ENCODE measurements around the gene NPS. TPM values are rescaled to one million over a fixed set of nuclear protein-coding genes. Genes with fewer than 3 reads are reported as not detected.

NPS gene
- not detected for polyA plus RNA-seq (2013)

- ChIA-PET CTCF (interaction anchor here (1.3 kb wide), 1 partner anchor 14 kb away, joined by 4 read pairs; no protein-coding TSS in a partner anchor), POLR2A (no interaction called here)
- no peaks in the 10 kb centered on the region for H3K4me1 ChIP-seq (ENCODE audit: control extremely low read depth in 1 of 4, control insufficient read depth in 4 of 4, insufficient read depth in 4 of 4, low read length in 3 of 4)
- no CpG with 5 or more reads among the region's 4 CpGs for WGBS (ENCODE audit: insufficient coverage)
- H3K4me3 ChIP-seq (ENCODE audit: control insufficient read depth in 1 of 7, extremely low read depth in 1 of 7, insufficient read depth in 4 of 7, low read depth in 2 of 7, low read length in 6 of 7): no peak within 1 kb of the TSS
- DNase-seq: no peak
- H3K9me3 ChIP-seq (ENCODE audit: control extremely low read depth in 1 of 5, control insufficient read depth in 4 of 5, insufficient read depth in 2 of 5, low read depth in 1 of 5, low read length in 4 of 5): peaks cover 0 to 11% (median 5%) of the 10 kb centered on the region in 5 experiments
- H3K36me3 ChIP-seq (ENCODE audit: control insufficient read depth in 4 of 4, insufficient read depth in 4 of 4, low read length in 3 of 4): no peaks in the 10 kb centered on the region
- H3K27me3 ChIP-seq (replicated peaks in 2 of 5; ENCODE audit: control insufficient read depth in 4 of 5, insufficient read depth in 5 of 5, low read length in 4 of 5): peaks cover 0 to 5% (median 0%) of the 10 kb centered on the region in 5 experiments
- H3K27ac ChIP-seq (ENCODE audit: insufficient read depth in 1 of 2, low read depth in 1 of 2, low read length in 2 of 2, poor library complexity in 1 of 2, severe bottlenecking in 2 of 2): no peak within 1 kb of the TSS
These were observed at the start of gene NPS for GRCh38 chr10:127549009-127549408. TSS of gene NPS (plus strand) at chr10:127549309. CDS start at chr10:127549369, 60 bp downstream.

GRCh38 chr10:127500127-127500526, 49.0 kb upstream of the NPS start:
- Histone ChIP-seq H3K4me1 (ENCODE audit: control extremely low read depth in 1 of 4, control insufficient read depth in 4 of 4, insufficient read depth in 4 of 4, low read length in 3 of 4) (no peaks in the 10 kb centered on the region), H3K4me3 (ENCODE audit: control insufficient read depth in 1 of 7, extremely low read depth in 1 of 7, insufficient read depth in 4 of 7, low read depth in 2 of 7, low read length in 6 of 7) (no peak overlapping the region), H3K9me3 (ENCODE audit: control extremely low read depth in 1 of 5, control insufficient read depth in 4 of 5, insufficient read depth in 2 of 5, low read depth in 1 of 5, low read length in 4 of 5) (no peaks in the 10 kb centered on the region), H3K27me3 (replicated peaks in 2 of 5; ENCODE audit: control insufficient read depth in 4 of 5, insufficient read depth in 5 of 5, low read length in 4 of 5) (peaks cover 0 to 9% (median 2%) of the 10 kb centered on the region in 5 experiments), H3K27ac (ENCODE audit: insufficient read depth in 1 of 2, low read depth in 1 of 2, low read length in 2 of 2, poor library complexity in 1 of 2, severe bottlenecking in 2 of 2) (no peak overlapping the region), H3K36me3 (ENCODE audit: control insufficient read depth in 4 of 4, insufficient read depth in 4 of 4, low read length in 3 of 4) (no peaks in the 10 kb centered on the region)
- POLR2A ChIA-PET: no interaction called here
- CTCF ChIA-PET: no interaction called here
- DNase-seq: no peak
- WGBS (ENCODE audit: insufficient coverage): 88% methylated on average over 8 of the region's 8 CpGs

GRCh38 chr10:127506094-127506493, 43.0 kb upstream of the NPS start:
- CTCF ChIA-PET: no interaction called here
- Histone ChIP-seq H3K9me3 (ENCODE audit: control extremely low read depth in 1 of 5, control insufficient read depth in 4 of 5, insufficient read depth in 2 of 5, low read depth in 1 of 5, low read length in 4 of 5) (no peaks in the 10 kb centered on the region), H3K36me3 (ENCODE audit: control insufficient read depth in 4 of 4, insufficient read depth in 4 of 4, low read length in 3 of 4) (no peaks in the 10 kb centered on the region), H3K4me3 (ENCODE audit: control insufficient read depth in 1 of 7, extremely low read depth in 1 of 7, insufficient read depth in 4 of 7, low read depth in 2 of 7, low read length in 6 of 7) (no peak overlapping the region), H3K4me1 (ENCODE audit: control extremely low read depth in 1 of 4, control insufficient read depth in 4 of 4, insufficient read depth in 4 of 4, low read length in 3 of 4) (no peaks in the 10 kb centered on the region), H3K27me3 (replicated peaks in 2 of 5; ENCODE audit: control insufficient read depth in 4 of 5, insufficient read depth in 5 of 5, low read length in 4 of 5) (peaks cover 2 to 18% (median 5%) of the 10 kb centered on the region in 5 experiments), H3K27ac (ENCODE audit: insufficient read depth in 1 of 2, low read depth in 1 of 2, low read length in 2 of 2, poor library complexity in 1 of 2, severe bottlenecking in 2 of 2) (no peak overlapping the region)
- POLR2A ChIA-PET: no interaction called here
- no peak for DNase-seq
- 68% methylated on average over 7 of the region's 9 CpGs for WGBS (ENCODE audit: insufficient coverage)

GRCh38 chr10:127522298-127522697, 26.8 kb upstream of the NPS start:
- Histone ChIP-seq H3K9me3 (ENCODE audit: control extremely low read depth in 1 of 5, control insufficient read depth in 4 of 5, insufficient read depth in 2 of 5, low read depth in 1 of 5, low read length in 4 of 5) (no peaks in the 10 kb centered on the region), H3K27me3 (replicated peaks in 2 of 5; ENCODE audit: control insufficient read depth in 4 of 5, insufficient read depth in 5 of 5, low read length in 4 of 5) (peaks cover 0 to 12% (median 2%) of the 10 kb centered on the region in 5 experiments), H3K27ac (ENCODE audit: insufficient read depth in 1 of 2, low read depth in 1 of 2, low read length in 2 of 2, poor library complexity in 1 of 2, severe bottlenecking in 2 of 2) (no peak overlapping the region), H3K4me1 (ENCODE audit: control extremely low read depth in 1 of 4, control insufficient read depth in 4 of 4, insufficient read depth in 4 of 4, low read length in 3 of 4) (no peaks in the 10 kb centered on the region), H3K36me3 (ENCODE audit: control insufficient read depth in 4 of 4, insufficient read depth in 4 of 4, low read length in 3 of 4) (no peaks in the 10 kb centered on the region), H3K4me3 (ENCODE audit: control insufficient read depth in 1 of 7, extremely low read depth in 1 of 7, insufficient read depth in 4 of 7, low read depth in 2 of 7, low read length in 6 of 7) (no peak overlapping the region)
- WGBS (ENCODE audit: insufficient coverage): 91% methylated on average over 3 of the region's 3 CpGs
- ChIA-PET CTCF (no interaction called here), POLR2A (no interaction called here)
- DNase-seq: no peak

GRCh38 chr10:127523476-127523875, 25.6 kb upstream of the NPS start:
- DNase-seq: no peak
- Histone ChIP-seq H3K27ac (ENCODE audit: insufficient read depth in 1 of 2, low read depth in 1 of 2, low read length in 2 of 2, poor library complexity in 1 of 2, severe bottlenecking in 2 of 2) (no peak overlapping the region), H3K4me1 (ENCODE audit: control extremely low read depth in 1 of 4, control insufficient read depth in 4 of 4, insufficient read depth in 4 of 4, low read length in 3 of 4) (no peaks in the 10 kb centered on the region), H3K9me3 (ENCODE audit: control extremely low read depth in 1 of 5, control insufficient read depth in 4 of 5, insufficient read depth in 2 of 5, low read depth in 1 of 5, low read length in 4 of 5) (no peaks in the 10 kb centered on the region), H3K36me3 (ENCODE audit: control insufficient read depth in 4 of 4, insufficient read depth in 4 of 4, low read length in 3 of 4) (no peaks in the 10 kb centered on the region), H3K27me3 (replicated peaks in 2 of 5; ENCODE audit: control insufficient read depth in 4 of 5, insufficient read depth in 5 of 5, low read length in 4 of 5) (peaks cover 0 to 14% (median 2%) of the 10 kb centered on the region in 5 experiments), H3K4me3 (ENCODE audit: control insufficient read depth in 1 of 7, extremely low read depth in 1 of 7, insufficient read depth in 4 of 7, low read depth in 2 of 7, low read length in 6 of 7) (no peak overlapping the region)
- ChIA-PET POLR2A (no interaction called here), CTCF (no interaction called here)
- WGBS (ENCODE audit: insufficient coverage): 88% methylated on average over 5 of the region's 6 CpGs

- no peak overlapping the region for H3K4me3 ChIP-seq (ENCODE audit: control insufficient read depth in 1 of 7, extremely low read depth in 1 of 7, insufficient read depth in 4 of 7, low read depth in 2 of 7, low read length in 6 of 7)
- no peaks in the 10 kb centered on the region for H3K36me3 ChIP-seq (ENCODE audit: control insufficient read depth in 4 of 4, insufficient read depth in 4 of 4, low read length in 3 of 4)
- no peaks in the 10 kb centered on the region for H3K4me1 ChIP-seq (ENCODE audit: control extremely low read depth in 1 of 4, control insufficient read depth in 4 of 4, insufficient read depth in 4 of 4, low read length in 3 of 4)
- peaks cover 0 to 14% (median 2%) of the 10 kb centered on the region in 5 experiments for H3K27me3 ChIP-seq (replicated peaks in 2 of 5; ENCODE audit: control insufficient read depth in 4 of 5, insufficient read depth in 5 of 5, low read length in 4 of 5)
- ChIA-PET CTCF (no interaction called here), POLR2A (no interaction called here)
- 44% methylated on average over 1 of the region's 1 CpG for WGBS (ENCODE audit: insufficient coverage)
- no peak overlapping the region for H3K27ac ChIP-seq (ENCODE audit: insufficient read depth in 1 of 2, low read depth in 1 of 2, low read length in 2 of 2, poor library complexity in 1 of 2, severe bottlenecking in 2 of 2)
- DNase-seq: no peak
- no peaks in the 10 kb centered on the region for H3K9me3 ChIP-seq (ENCODE audit: control extremely low read depth in 1 of 5, control insufficient read depth in 4 of 5, insufficient read depth in 2 of 5, low read depth in 1 of 5, low read length in 4 of 5)
These were observed 24.9 kb upstream of the NPS start for GRCh38 chr10:127524229-127524628.

GRCh38 chr10:127524908-127525665, 24.0 kb upstream of the NPS start:
- Histone ChIP-seq H3K4me1 (ENCODE audit: control extremely low read depth in 1 of 4, control insufficient read depth in 4 of 4, insufficient read depth in 4 of 4, low read length in 3 of 4) (no peaks in the 10 kb centered on the region), H3K27me3 (replicated peaks in 2 of 5; ENCODE audit: control insufficient read depth in 4 of 5, insufficient read depth in 5 of 5, low read length in 4 of 5) (peaks cover 0 to 14% (median 2%) of the 10 kb centered on the region in 5 experiments), H3K4me3 (ENCODE audit: control insufficient read depth in 1 of 7, extremely low read depth in 1 of 7, insufficient read depth in 4 of 7, low read depth in 2 of 7, low read length in 6 of 7) (no peak overlapping the region), H3K36me3 (ENCODE audit: control insufficient read depth in 4 of 4, insufficient read depth in 4 of 4, low read length in 3 of 4) (no peaks in the 10 kb centered on the region), H3K27ac (ENCODE audit: insufficient read depth in 1 of 2, low read depth in 1 of 2, low read length in 2 of 2, poor library complexity in 1 of 2, severe bottlenecking in 2 of 2) (no peak overlapping the region), H3K9me3 (ENCODE audit: control extremely low read depth in 1 of 5, control insufficient read depth in 4 of 5, insufficient read depth in 2 of 5, low read depth in 1 of 5, low read length in 4 of 5) (no peaks in the 10 kb centered on the region)
- CTCF ChIA-PET: no interaction called here
- 85% methylated on average over 4 of the region's 7 CpGs for WGBS (ENCODE audit: insufficient coverage)
- DNase-seq: no peak
- POLR2A ChIA-PET: no interaction called here

Measured in common myeloid progenitor, CD34-positive (primary cell).